DMS153 (cell line): Measurements from ENCODE around the gene TRUB2.

Experiments
- DNase-seq: peaks from one replicate; lab custom pipeline; 2025; lab: John Stamatoyannopoulos, UW

The TRUB2 gene

GRCh38 chr9:128271112-128271511, 51.1 kb downstream of the TRUB2 start:
- no peak for DNase-seq

- no peak for DNase-seq
Observed at GRCh38 chr9:128266868-128267590, 55.2 kb downstream of the TRUB2 start.

GRCh38 chr9:128265348-128265847, 56.8 kb downstream of the TRUB2 start:
- DNase-seq: no peak

GRCh38 chr9:128262687-128263086, 59.6 kb downstream of the TRUB2 start:
- no peak for DNase-seq

GRCh38 chr9:128260340-128260739, 61.9 kb downstream of the TRUB2 start:
- DNase-seq: no peak

- no peak for DNase-seq
Observed at GRCh38 chr9:128259156-128259555, 63.1 kb downstream of the TRUB2 start.

GRCh38 chr9:128258326-128258725, 63.9 kb downstream of the TRUB2 start:
- no peak for DNase-seq

- no peak for DNase-seq
Observed at GRCh38 chr9:128257907-128258306, 64.3 kb downstream of the TRUB2 start.

- DNase-seq: no peak
Observed at GRCh38 chr9:128257086-128257825, 65.0 kb downstream of the TRUB2 start.
